Cardiac muscle cell (in vitro differentiated cells and primary cell): ENCODE measurements around the gene RPL3. TPM values are rescaled to one million over a fixed set of nuclear protein-coding genes. Genes with fewer than 3 reads are reported as not detected.

Source experiments
- DNase-seq, 2 donors: peaks; one replicate each; pipeline versions ENCODE4 v3.0.0 to v3.0.0-alpha.2; 2010 to 2017; ENCODE audit warnings: low read depth in 1 of 2, low spot score in 1 of 2
- H3K27ac ChIP-seq: fragments of 200-600 bp; sonication (generic); 2 replicates; pipeline ENCODE4 v1.5.1; 2016
- H3K27me3 ChIP-seq: fragments of 200-600 bp; sonication (generic); 2 replicates; pipeline ENCODE4 v1.6.0; 2016; ENCODE audit warnings: control low read depth
- H3K36me3 ChIP-seq: fragments of 200-600 bp; sonication (generic); 2 replicates; pipeline ENCODE4 v1.5.1; 2016; ENCODE audit warnings: control low read depth
- H3K4me1 ChIP-seq: fragments of 200-600 bp; sonication (generic); 2 replicates; pipeline ENCODE4 v1.8.1; 2017; ENCODE audit warnings: low read depth, mild to moderate bottlenecking, mixed run types
- H3K4me3 ChIP-seq: fragments of 200-600 bp; sonication (generic); 2 replicates; pipeline ENCODE4 v1.5.1; 2016; ENCODE audit warnings: mild to moderate bottlenecking
- H3K9me3 ChIP-seq: fragments of 200-600 bp; sonication (generic); 2 replicates; pipeline ENCODE4 v1.5.1; 2017; ENCODE audit warnings: low read depth, mild to moderate bottlenecking, control low read depth
- polyA plus RNA-seq: library from polyadenylated mRNA; unstranded; fragments of >200 nt; fragmentation: Nextera tagmentation; extraction: Ambion mirVana; gene quantifications from 2 replicates; pipeline ENCODE4 v1.2.1, GENCODE V29; 2016
- total RNA-seq: library from RNA; depleted of rRNA; stranded (reverse); fragments of >200 nt; gene quantifications from 2 replicates; pipeline ENCODE4 v1.2.3, GENCODE V29; 2016
- TF ChIP-seq, protein P1 (sequence below): IDR thresholded peaks from 2 replicates; pipeline ENCODE4 v1.5.1; 2012; ENCODE audit warnings: low read depth, mild to moderate bottlenecking, low read length

The RPL3 gene
- total and polyA plus RNA-seq, 2 experiments from 2014 or later, result 1,107 to 2,304 TPM

DNA sequence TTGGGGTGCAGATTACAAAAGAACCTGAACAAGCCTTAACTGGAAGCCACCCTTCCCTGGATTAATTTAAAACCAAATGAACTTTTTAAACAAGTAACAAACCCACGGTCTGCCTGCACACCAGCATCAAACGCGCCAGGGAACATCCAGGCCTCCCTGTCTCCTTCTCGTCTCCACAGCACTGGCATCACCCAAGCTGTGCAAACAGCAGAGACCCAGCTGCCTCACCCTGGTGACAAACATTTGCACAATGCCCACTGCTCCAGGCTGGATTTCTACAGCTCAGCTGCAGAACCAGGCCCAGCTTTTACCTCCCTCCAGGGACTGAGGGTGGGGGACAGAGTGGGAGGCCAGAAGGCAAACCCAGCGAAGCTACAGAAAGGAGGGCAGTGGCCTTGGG, 7.0 kb downstream of the RPL3 start:
- Histone ChIP-seq H3K27ac (peak overlapping the region; percentile 53), H3K36me3 (peaks cover 52% of the 10 kb centered on the region), H3K4me1 (peaks cover 7% of the 10 kb centered on the region), H3K4me3 (no peak overlapping the region), H3K27me3 (no peaks in the 10 kb centered on the region), H3K9me3 (no peaks in the 10 kb centered on the region)
- TF ChIP-seq, protein P1, sequence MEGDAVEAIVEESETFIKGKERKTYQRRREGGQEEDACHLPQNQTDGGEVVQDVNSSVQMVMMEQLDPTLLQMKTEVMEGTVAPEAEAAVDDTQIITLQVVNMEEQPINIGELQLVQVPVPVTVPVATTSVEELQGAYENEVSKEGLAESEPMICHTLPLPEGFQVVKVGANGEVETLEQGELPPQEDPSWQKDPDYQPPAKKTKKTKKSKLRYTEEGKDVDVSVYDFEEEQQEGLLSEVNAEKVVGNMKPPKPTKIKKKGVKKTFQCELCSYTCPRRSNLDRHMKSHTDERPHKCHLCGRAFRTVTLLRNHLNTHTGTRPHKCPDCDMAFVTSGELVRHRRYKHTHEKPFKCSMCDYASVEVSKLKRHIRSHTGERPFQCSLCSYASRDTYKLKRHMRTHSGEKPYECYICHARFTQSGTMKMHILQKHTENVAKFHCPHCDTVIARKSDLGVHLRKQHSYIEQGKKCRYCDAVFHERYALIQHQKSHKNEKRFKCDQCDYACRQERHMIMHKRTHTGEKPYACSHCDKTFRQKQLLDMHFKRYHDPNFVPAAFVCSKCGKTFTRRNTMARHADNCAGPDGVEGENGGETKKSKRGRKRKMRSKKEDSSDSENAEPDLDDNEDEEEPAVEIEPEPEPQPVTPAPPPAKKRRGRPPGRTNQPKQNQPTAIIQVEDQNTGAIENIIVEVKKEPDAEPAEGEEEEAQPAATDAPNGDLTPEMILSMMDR, result no peak
- no peak for DNase-seq

DNA sequence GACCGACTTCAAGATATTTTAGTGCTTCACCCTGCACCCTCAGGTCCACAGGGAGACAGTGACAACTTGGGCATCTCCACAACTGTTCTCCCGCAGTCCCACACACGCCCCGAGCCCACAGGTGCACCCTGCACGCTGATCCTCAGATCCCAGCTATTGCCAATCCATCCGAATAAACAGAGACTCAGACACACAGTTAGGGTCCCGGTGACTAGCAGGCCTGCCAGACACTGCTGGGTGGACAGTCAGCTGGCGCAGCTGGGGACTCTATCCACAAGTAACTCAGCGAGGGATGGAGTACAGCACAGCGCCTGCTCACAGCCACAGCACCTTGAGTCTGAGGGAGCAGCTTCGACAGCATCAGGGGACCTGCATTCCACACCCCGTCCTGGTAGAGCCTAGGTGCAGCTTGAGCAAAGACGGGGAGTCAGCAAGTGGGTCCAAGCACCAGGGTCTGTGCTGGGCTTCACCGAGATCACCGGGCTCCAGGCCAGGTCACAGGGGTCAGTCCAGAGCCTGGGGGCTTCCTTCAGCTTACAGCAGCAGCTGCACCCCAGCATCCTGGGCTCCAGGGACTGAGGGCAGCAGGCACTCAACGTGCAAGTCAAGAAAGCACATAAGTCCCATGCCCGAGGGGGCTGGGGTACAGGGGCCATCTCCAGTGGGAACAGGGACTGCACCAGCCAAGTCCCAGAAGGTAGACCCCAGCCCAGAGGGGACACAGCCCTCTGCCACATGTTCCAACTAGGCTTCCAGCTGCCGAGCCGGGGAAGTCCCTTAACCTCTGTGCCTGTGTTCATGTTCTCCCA, 7.6 kb downstream of the RPL3 start:
- H3K4me1 ChIP-seq, result peaks cover under 1% of the 10 kb centered on the region
- peak overlapping the region; percentile 53 for H3K27ac ChIP-seq
- H3K9me3 ChIP-seq, result no peaks in the 10 kb centered on the region
- no peaks in the 10 kb centered on the region for H3K27me3 ChIP-seq
- TF ChIP-seq, protein P1, result no peak
- no peak overlapping the region for H3K4me3 ChIP-seq
- H3K36me3 ChIP-seq, result peaks cover 46% of the 10 kb centered on the region
- no peak for DNase-seq

DNA sequence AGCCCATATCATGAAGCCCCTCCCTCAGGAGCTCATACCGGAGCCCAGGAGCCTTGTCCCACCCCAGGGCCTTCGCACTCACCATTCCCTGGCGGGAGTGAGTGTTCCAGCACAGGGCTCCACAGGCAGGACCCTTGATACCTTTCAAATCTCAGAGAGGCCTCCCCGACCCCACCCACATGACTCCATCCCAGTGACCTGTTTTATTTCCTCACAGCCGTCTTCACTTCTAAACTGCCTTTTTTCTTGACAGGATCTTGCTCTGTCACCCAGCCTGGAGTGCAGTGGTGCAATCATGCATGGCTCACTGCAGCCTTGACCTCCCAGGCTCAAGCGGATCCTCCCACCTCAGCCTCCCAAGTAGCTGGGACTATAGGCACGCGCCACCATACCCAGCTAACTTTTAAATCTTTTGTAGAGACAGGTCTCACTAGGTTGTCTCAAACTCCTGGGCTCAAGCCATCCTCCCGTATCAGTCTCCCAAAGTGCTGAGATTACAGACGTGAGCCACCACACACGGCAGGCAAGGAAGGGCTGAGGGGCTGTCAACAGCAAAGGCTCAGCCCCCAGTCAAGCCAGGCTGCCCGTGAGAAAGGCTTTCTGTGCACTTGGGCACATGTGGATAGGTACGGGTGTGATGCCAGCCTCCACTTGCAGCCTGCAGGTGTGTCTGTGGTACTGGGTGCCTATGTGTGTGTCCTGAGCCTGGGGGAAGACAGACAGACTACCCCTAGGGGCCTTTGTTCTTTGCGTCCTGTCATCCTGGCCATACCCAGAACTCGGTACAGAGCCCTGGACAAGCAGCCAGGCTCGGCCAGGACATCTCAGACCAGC, 9.3 kb downstream of the RPL3 start:
- H3K27ac ChIP-seq, result peak overlapping the region; percentile 6
- TF ChIP-seq, protein P1, result no peak
- H3K4me1 ChIP-seq, result no peaks in the 10 kb centered on the region
- H3K4me3 ChIP-seq, result no peak overlapping the region
- no peaks in the 10 kb centered on the region for H3K27me3 ChIP-seq
- peaks cover 32% of the 10 kb centered on the region for H3K36me3 ChIP-seq
- DNase-seq, result peak in 1 of 2 donors; percentile 66
- no peaks in the 10 kb centered on the region for H3K9me3 ChIP-seq

DNA sequence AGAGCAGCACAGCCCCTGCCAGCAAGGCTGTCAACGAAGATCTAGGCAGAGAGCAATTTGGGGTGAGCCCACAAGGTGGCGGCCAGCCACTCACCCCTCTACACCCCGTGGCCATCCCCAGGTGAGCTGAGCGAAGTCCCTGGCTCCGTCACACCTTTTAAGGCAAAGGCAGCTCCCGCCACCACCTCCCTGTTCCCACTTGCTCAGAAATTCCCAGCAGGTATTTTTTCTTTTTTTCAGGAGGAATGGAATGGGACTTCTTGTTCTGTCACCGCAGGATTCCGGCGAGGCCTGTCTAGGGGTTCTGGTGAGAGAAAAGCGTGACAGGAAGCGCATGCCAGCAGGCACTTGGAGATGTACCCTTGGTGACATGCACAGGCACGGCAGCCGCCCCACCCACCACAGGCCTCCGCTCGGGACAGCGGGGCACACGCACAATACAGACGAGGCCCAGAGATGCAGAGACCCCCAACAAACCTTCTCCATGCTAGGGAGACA, 10.0 kb downstream of the RPL3 start:
- Histone ChIP-seq H3K4me1 (no peaks in the 10 kb centered on the region), H3K27me3 (no peaks in the 10 kb centered on the region), H3K36me3 (peaks cover 25% of the 10 kb centered on the region), H3K27ac (no peak overlapping the region), H3K4me3 (no peak overlapping the region), H3K9me3 (no peaks in the 10 kb centered on the region)
- no peak for DNase-seq
- TF ChIP-seq, protein P1, result peak; percentile 27

DNA sequence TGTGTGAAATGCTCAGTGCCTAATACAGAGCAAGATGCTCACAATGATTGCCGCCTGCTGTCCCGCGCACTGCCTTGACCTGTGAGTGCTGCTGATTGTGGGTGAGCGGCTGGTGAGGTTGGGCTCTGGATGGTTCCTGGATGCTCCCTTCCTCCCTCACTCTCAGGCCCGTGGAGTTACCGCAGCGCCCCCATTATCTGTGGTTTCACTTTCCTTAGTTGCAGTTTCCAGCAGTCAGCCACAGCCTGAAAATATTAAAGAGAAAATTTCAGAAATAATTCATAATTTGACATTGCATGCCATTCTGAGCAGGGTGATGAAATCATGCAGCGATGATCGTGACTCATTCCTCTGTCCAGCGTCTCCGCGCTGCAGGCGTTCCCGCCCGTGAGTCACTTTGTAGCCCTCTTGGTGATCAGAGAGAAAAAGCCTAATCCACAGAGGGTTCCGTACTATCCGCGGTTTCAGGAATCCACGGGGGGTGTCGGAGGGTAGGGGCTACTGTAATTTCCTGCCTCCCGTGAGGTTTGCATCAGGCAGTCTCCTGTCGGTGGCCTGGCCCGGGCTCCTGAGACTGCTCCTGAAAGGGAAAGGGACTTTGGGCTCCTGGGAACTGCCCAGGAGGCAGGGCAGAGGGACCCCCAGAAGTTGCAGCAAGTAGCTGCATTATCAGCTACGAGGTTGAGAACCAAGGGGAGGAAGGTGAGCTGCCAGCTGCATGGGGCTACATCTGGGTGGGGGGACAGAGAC, 10.6 kb downstream of the RPL3 start:
- no peak overlapping the region for H3K27ac ChIP-seq

More for the DNA sequence above, 10.6 kb downstream of the RPL3 start:
- H3K9me3 ChIP-seq, result no peaks in the 10 kb centered on the region
- peak in 1 of 2 donors; percentile 95 for DNase-seq
- no peaks in the 10 kb centered on the region for H3K27me3 ChIP-seq
- no peak overlapping the region for H3K4me3 ChIP-seq
- H3K36me3 ChIP-seq, result peaks cover 19% of the 10 kb centered on the region
- no peaks in the 10 kb centered on the region for H3K4me1 ChIP-seq
- TF ChIP-seq, protein P1, result peak; percentile 23
